A549 (cell line): ENCODE results near the gene ZNF865. TPM values are rescaled to one million over a fixed set of nuclear protein-coding genes. Genes with fewer than 3 reads are reported as not detected.

Source experiments
- ATAC-seq, 2 experiments: fragments of 200-7000 bp in 1 of 2; fragments of >200 bp in 1 of 2; cut with Nextera tagmentation in 1 of 2; cut with Tn5 transposase in 1 of 2; 3 replicates each; pipeline versions ENCODE4 v1.8.0 to v1.9.1; 2018 to 2020; ENCODE audit warnings: mild to moderate bottlenecking in 1 of 2, moderate library complexity in 1 of 2
- CTCF ChIA-PET: fragments of 300-600 bp; sonication (Branson Sonifier 250); formaldehyde crosslinking; extraction: SDS; loops from one replicate; lab custom pipeline; 2021; ENCODE audit warnings: antibody characterized with exemption, inconsistent platforms; lab: Yijun Ruan, JAX
- POLR2A ChIA-PET: fragments of 350-600 bp; formaldehyde crosslinking; extraction: SDS; loops from one replicate; lab custom pipeline; 2021; ENCODE audit warnings: antibody characterized with exemption, inconsistent platforms; lab: Yijun Ruan, JAX
- DNase-seq, 2 experiments: peaks; one replicate each; pipeline versions ENCODE4 v3.0.0 to v3.0.0-alpha.2; 2011 to 2016; ENCODE audit warnings: low read depth in 1 of 2, low spot score in 1 of 2
- FAIRE-seq: peaks from 2 replicates; lab custom pipeline; 2011; peaks lifted over from hg19 to GRCh38; lab: Jason Lieb, UNC
- H3K27ac ChIP-seq, 2 experiments: fragments of >200 bp; sonication (Bioruptor Twin); formaldehyde crosslinking; 3 replicates each; pipeline ENCODE4 v1.5.1; 2016 to 2017
- H3K4me1 ChIP-seq: fragments of >200 bp; sonication (Bioruptor Twin); formaldehyde crosslinking; 3 replicates; pipeline ENCODE4 v1.6.1; 2016
- H3K4me2 ChIP-seq: fragments of >200 bp; sonication (Bioruptor Twin); formaldehyde crosslinking; 3 replicates; pipeline ENCODE4 v1.6.1; 2016
- H3K4me3 ChIP-seq: fragments of >200 bp; sonication (Bioruptor Twin); formaldehyde crosslinking; 3 replicates; pipeline ENCODE4 v1.5.1; 2016
- H3K9me3 ChIP-seq: fragments of >200 bp; sonication (Bioruptor Twin); formaldehyde crosslinking; 3 replicates; pipeline ENCODE4 v1.6.1; 2016
- ATOH8 ChIP-seq: fragments of 250-450 bp; sonication (Bioruptor Pico); IDR thresholded peaks from 2 replicates; pipeline ENCODE4 v1.5.0; 2020; ENCODE audit warnings: low read depth, mild to moderate bottlenecking, moderate library complexity
- CBX8 ChIP-seq: fragments of 200-600 bp; sonication (generic); IDR thresholded peaks from 2 replicates; pipeline ENCODE4 v1.6.1; 2016
- CTCF ChIP-seq: fragments of >200 bp; sonication (Bioruptor Twin); formaldehyde crosslinking; IDR thresholded peaks from 3 replicates; pipeline ENCODE4 v1.5.1; 2016
- EHF ChIP-seq: fragments of 250-450 bp; sonication (Bioruptor Pico); IDR thresholded peaks from 2 replicates; pipeline ENCODE4 v1.5.0; 2020; ENCODE audit warnings: mild to moderate bottlenecking
- ESRRA ChIP-seq: fragments of 150-350 bp; IDR thresholded peaks from 2 replicates; pipeline ENCODE4 v1.6.1; 2014; ENCODE audit warnings: mild to moderate bottlenecking, low read length, borderline replicate concordance
- FOXS1 ChIP-seq: fragments of 250-450 bp; sonication (Bioruptor Pico); IDR thresholded peaks from 2 replicates; pipeline ENCODE4 v1.5.0; 2020; ENCODE audit warnings: mild to moderate bottlenecking, moderate library complexity
- HDAC2 ChIP-seq: fragments of 200-600 bp; sonication (generic); IDR thresholded peaks from 2 replicates; pipeline ENCODE4 v1.6.1; 2016
- JUNB ChIP-seq: fragments of >200 bp; sonication (Bioruptor Twin); formaldehyde crosslinking; IDR thresholded peaks from 2 replicates; pipeline ENCODE4 v1.6.1; 2016
- KDM5A ChIP-seq: fragments of 200-600 bp; sonication (generic); IDR thresholded peaks from 2 replicates; pipeline ENCODE4 v1.6.1; 2016; ENCODE audit warnings: antibody characterized with exemption, mild to moderate bottlenecking
- MAZ ChIP-seq: fragments of 150-350 bp; IDR thresholded peaks from 2 replicates; pipeline ENCODE4 v1.6.1; 2014; ENCODE audit warnings: antibody characterized with exemption, low read depth, low read length, borderline replicate concordance
- MYC ChIP-seq: IDR thresholded peaks from 2 replicates; pipeline ENCODE4 v1.6.1; 2012; ENCODE audit warnings: mild to moderate bottlenecking, inconsistent platforms, low read length, improper control_type of control experiment, borderline replicate concordance
- NFE2L2 ChIP-seq: fragments of 150-350 bp; conservative IDR thresholded peaks from 2 replicates; pipeline ENCODE4 v1.6.1; 2014; ENCODE audit warnings: low read length
- NR3C1 ChIP-seq: fragments of >200 bp; sonication (Bioruptor Twin); formaldehyde crosslinking; IDR thresholded peaks from 3 replicates; pipeline ENCODE4 v1.6.1; 2017
- PHF8 ChIP-seq: fragments of 200-600 bp; sonication (generic); IDR thresholded peaks from 2 replicates; pipeline ENCODE4 v1.6.1; 2016; ENCODE audit warnings: low read depth, mild to moderate bottlenecking, antibody characterized with exemption, moderate library complexity, borderline replicate concordance
- POLR2A ChIP-seq: IDR thresholded peaks from 2 replicates; pipeline ENCODE4 v1.6.1; 2012; ENCODE audit warnings: mild to moderate bottlenecking, low read length
- RARB ChIP-seq: fragments of 250-450 bp; sonication (Bioruptor Pico); IDR thresholded peaks from 2 replicates; pipeline ENCODE4 v1.8.0; 2021; ENCODE audit warnings: mild to moderate bottlenecking, moderate library complexity
- SREBF2 ChIP-seq: fragments of 450-650 bp; IDR thresholded peaks from 2 replicates; pipeline ENCODE4 v1.6.1; 2014; ENCODE audit warnings: mild to moderate bottlenecking, moderate library complexity
- TP53 ChIP-seq: fragments of 250-450 bp; sonication (Bioruptor Pico); IDR thresholded peaks from 2 replicates; pipeline ENCODE4 v1.5.0; 2021; ENCODE audit warnings: mild to moderate bottlenecking, moderate library complexity
- ZC3H11A ChIP-seq: fragments of 450-650 bp; IDR thresholded peaks from 2 replicates; pipeline ENCODE4 v1.6.1; 2014; ENCODE audit warnings: antibody characterized with exemption, mild to moderate bottlenecking
- ZFP36 ChIP-seq: fragments of 450-650 bp; IDR thresholded peaks from 2 replicates; pipeline ENCODE4 v1.6.1; 2014; ENCODE audit warnings: borderline replicate concordance; ENCODE audit not compliant: partially characterized antibody
- WGBS: methylation state at CpG from one replicate; pipeline ENCODE4 v1.1.6; 2017; ENCODE audit errors: missing lambda C conversion rate; 5-methylcytosine and 5-hydroxymethylcytosine counted together
- polyA plus RNA-seq, 4 experiments: library from polyadenylated mRNA; depleted of rRNA in 3 of 4; stranded (reverse); fragments of >200 nt; fragmentation: RNase III in 1 of 4; extraction: RNeasy Plus Mini Kit Qiagen cat#74134 plus additional on column Dnase treatment in 1 of 4; gene quantifications; 2 replicates in 3 of 4; 3 replicates in 1 of 4; pipeline ENCODE4 v1.2.3, GENCODE V29; 2011 to 2017
- TF ChIP-seq, protein P1 (sequence below): fragments of 450-650 bp; IDR thresholded peaks from 2 replicates; pipeline ENCODE4 v1.6.1; 2014; ENCODE audit warnings: antibody characterized with exemption
- TF ChIP-seq, protein P2 (sequence below): IDR thresholded peaks from 2 replicates; pipeline ENCODE4 v1.6.1; 2012
- TF ChIP-seq, protein P3 (sequence below): IDR thresholded peaks from 2 replicates; pipeline ENCODE4 v1.6.1; 2012; ENCODE audit warnings: low read depth, borderline replicate concordance
- TF ChIP-seq, protein P4 (sequence below): fragments of >200 bp; sonication (Bioruptor Twin); formaldehyde crosslinking; IDR thresholded peaks from 3 replicates; pipeline ENCODE4 v1.6.1; 2016

Gene ZNF865
- polyA plus RNA-seq, 2 of the 4 experiments (the other 2 are of a cell fraction) = 2.1 to 7.9 TPM

DNA sequence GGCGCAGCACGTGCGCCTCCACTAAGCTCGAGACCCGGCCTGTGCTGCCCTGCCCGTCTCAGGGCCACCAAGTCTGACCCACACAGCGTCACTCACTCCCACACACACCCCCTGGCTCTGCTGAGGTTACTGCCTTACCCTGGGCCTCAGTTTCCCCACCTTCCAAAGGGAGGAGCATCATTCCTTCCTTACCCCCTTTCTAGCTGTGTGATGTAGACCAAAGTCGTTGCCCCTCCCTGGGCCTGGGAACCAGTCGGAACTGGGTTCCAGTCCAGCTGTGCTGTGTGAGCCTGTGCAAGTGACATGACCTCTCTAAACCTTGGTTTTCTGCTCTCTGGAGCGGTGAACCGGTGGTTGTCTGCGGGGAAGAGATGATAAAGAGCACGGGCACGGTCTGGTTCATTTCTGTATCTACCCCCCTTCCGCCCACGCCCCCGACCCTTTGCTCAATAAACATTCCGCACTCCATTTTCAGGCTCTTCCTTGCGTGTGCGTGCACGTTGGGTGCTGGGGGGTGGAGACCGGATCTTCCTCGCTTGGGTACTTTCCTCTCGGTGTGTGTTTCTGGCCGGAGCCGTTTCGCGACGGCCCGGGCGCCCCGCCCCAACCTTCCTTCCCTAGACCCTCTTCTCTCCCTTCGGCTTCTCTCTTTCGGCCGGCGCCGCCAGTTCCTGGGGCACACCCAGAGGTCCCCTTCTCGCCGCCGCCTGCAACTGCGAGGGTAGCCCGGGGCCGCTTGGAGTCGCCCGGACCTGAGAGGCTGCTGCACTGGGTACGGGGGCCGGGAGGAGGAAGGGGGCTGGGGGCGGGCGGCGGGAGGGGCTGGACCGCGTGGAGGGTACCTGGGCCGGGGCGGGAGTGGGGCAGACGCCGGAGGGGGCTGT lies 37.8 kb downstream of the ZNF865 start, which contains the start of gene ZNF581 (continued):
- TF ChIP-seq POLR2A (peak; percentile 45), MYC (peak; percentile 69), NR3C1 (no peak), TP53 (CRISPR knock-in tag) (0 out of 2 replicates have a peak, but pooled peaks have one; percentile 41), MAZ (peak; percentile 94), FOXS1 (CRISPR knock-in tag) (no peak), ZFP36 (peak; percentile 50), CTCF (no peak), EHF (peak; percentile 58; the same call in 1 of the 2 replicates), ESRRA (no peak), JUNB (no peak), CBX8 (no peak), HDAC2 (no peak), NFE2L2 (no peak), RARB (CRISPR knock-in tag) (0 out of 2 replicates have a peak, but pooled peaks have one; percentile 22), SREBF2 (no peak), PHF8 (peak; percentile 25; the same call in 1 of the 2 replicates), ATOH8 (CRISPR knock-in tag) (no peak), ZC3H11A (no peak), KDM5A (peak; percentile 89)
- TF ChIP-seq, protein P1, sequence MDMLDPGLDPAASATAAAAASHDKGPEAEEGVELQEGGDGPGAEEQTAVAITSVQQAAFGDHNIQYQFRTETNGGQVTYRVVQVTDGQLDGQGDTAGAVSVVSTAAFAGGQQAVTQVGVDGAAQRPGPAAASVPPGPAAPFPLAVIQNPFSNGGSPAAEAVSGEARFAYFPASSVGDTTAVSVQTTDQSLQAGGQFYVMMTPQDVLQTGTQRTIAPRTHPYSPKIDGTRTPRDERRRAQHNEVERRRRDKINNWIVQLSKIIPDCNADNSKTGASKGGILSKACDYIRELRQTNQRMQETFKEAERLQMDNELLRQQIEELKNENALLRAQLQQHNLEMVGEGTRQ = no peak
- TF ChIP-seq, protein P2, sequence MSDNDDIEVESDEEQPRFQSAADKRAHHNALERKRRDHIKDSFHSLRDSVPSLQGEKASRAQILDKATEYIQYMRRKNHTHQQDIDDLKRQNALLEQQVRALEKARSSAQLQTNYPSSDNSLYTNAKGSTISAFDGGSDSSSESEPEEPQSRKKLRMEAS = peak; percentile 93
- TF ChIP-seq, protein P3, sequence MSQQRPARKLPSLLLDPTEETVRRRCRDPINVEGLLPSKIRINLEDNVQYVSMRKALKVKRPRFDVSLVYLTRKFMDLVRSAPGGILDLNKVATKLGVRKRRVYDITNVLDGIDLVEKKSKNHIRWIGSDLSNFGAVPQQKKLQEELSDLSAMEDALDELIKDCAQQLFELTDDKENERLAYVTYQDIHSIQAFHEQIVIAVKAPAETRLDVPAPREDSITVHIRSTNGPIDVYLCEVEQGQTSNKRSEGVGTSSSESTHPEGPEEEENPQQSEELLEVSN = peak; percentile 41; the same call in 1 of the 2 replicates
- TF ChIP-seq, protein P4, sequence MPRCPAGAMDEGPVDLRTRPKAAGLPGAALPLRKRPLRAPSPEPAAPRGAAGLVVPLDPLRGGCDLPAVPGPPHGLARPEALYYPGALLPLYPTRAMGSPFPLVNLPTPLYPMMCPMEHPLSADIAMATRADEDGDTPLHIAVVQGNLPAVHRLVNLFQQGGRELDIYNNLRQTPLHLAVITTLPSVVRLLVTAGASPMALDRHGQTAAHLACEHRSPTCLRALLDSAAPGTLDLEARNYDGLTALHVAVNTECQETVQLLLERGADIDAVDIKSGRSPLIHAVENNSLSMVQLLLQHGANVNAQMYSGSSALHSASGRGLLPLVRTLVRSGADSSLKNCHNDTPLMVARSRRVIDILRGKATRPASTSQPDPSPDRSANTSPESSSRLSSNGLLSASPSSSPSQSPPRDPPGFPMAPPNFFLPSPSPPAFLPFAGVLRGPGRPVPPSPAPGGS = peak; percentile 38; the same call in 1 of the 3 replicates
- TF ChIP-seq, all 56 proteins: peak for 16

DNA sequence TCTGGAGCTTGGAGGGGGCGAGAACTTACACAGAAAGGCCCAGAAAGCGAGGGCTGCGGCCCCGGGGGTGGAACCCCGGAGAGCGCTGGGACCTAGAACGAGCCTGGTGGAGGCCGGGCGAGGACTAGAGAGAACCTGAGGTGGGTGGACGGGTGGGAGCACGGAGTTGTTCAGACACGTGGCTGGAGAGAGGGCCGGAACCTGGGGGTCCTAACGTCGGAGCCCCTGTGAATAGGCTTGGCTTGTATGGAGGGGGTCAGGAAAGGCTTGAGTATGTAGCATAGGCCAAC lies 38.4 kb downstream of the ZNF865 start:
- ATAC-seq (peak in 1 of 2 experiments; percentile 1; a peak in 3 of 6 replicates), FAIRE-seq (no peak), DNase-seq (no peak)
- ChIA-PET POLR2A (interaction anchor here (4.1 kb wide), 1 partner anchor 10 kb away, joined by 25 read pairs; the partner anchor contains the start of gene U2AF2), CTCF (interaction anchor here (3.1 to 6.3 kb wide), 3 partner anchors 9 to 11 kb away, joined by 11 to 70 read pairs (median 21); no protein-coding TSS in a partner anchor)
- peaks cover 41% of the 10 kb centered on the region for H3K4me1 ChIP-seq
- peak overlapping the region; percentile 63 for H3K4me3 ChIP-seq
- TF ChIP-seq SREBF2 (no peak), KDM5A (0 out of 2 replicates have a peak, but pooled peaks have one; percentile 8), PHF8 (0 out of 2 replicates have a peak, but pooled peaks have one; percentile 19)
- H3K4me2 ChIP-seq = peak overlapping the region; percentile 100
- peak overlapping the region; percentile 92 to 97 for H3K27ac ChIP-seq
- no peaks in the 10 kb centered on the region for H3K9me3 ChIP-seq
- under 1% methylated on average over 15 of the region's 15 CpGs for WGBS
